ENCODE measurements around the gene MDFI. TPM values are rescaled to one million over a fixed set of nuclear protein-coding genes. Genes with fewer than 3 reads are reported as not detected.

Gene MDFI
- total RNA-seq, 2 experiments from 2014 or later: not detected

GRCh38 chr6:41644297-41644879 is 6.1 kb downstream of the MDFI start:
- Mint-ChIP-seq H3K4me3 (no peak overlapping the region), H3K27ac (no peak overlapping the region), H3K9me3 (no peaks in the 10 kb centered on the region), H3K27me3 (peaks cover 44% of the 10 kb centered on the region), H3K36me3 (ENCODE audit: low read depth) (no peaks in the 10 kb centered on the region), H3K4me1 (ENCODE audit: low read depth) (peaks cover 6% of the 10 kb centered on the region)
- H3K27me3 ChIP-seq (ENCODE audit: control insufficient read depth in 1 of 2, insufficient read depth in 2 of 2, low read length in 2 of 2): peaks cover 1 to 11% of the 10 kb centered on the region in 2 experiments
- H3K4me3 ChIP-seq (ENCODE audit: low read length): no peak overlapping the region
- DNase-seq (no peak), ATAC-seq (ENCODE audit: poor library complexity) (no peak)
- ChIA-PET POLR2A (no interaction called here), CTCF (no interaction called here)
- H3K27ac ChIP-seq (ENCODE audit: low read depth in 1 of 2, low read length in 2 of 2): no peak overlapping the region
- intact Hi-C loops (cut with DNase I, micrococcal nuclease): no loop called here
- H3K9me3 ChIP-seq (ENCODE audit: control insufficient read depth in 1 of 2, insufficient read depth in 1 of 2, low read length in 2 of 2): no peaks in the 10 kb centered on the region
- TF ChIP-seq CTCF (IDR thresholded peaks at IDR 0.05): no peak
- no peaks in the 10 kb centered on the region for H3K4me1 ChIP-seq (ENCODE audit: insufficient read depth, low read length)
- H3K36me3 ChIP-seq (ENCODE audit: insufficient read depth, low read length): no peaks in the 10 kb centered on the region

- POLR2A ChIA-PET: no interaction called here
- Mint-ChIP-seq H3K27me3 (peaks cover 37% of the 10 kb centered on the region), H3K27ac (no peak overlapping the region), H3K9me3 (no peaks in the 10 kb centered on the region), H3K36me3 (ENCODE audit: low read depth) (no peaks in the 10 kb centered on the region), H3K4me1 (ENCODE audit: low read depth) (no peaks in the 10 kb centered on the region), H3K4me3 (no peak overlapping the region)
- ATAC-seq (ENCODE audit: poor library complexity) (no peak), DNase-seq (no peak)
- Histone ChIP-seq H3K4me3 (ENCODE audit: low read length) (no peak overlapping the region), H3K4me1 (ENCODE audit: insufficient read depth, low read length) (no peaks in the 10 kb centered on the region), H3K9me3 (ENCODE audit: control insufficient read depth in 1 of 2, insufficient read depth in 1 of 2, low read length in 2 of 2) (no peaks in the 10 kb centered on the region), H3K36me3 (ENCODE audit: insufficient read depth, low read length) (no peaks in the 10 kb centered on the region), H3K27ac (ENCODE audit: low read depth in 1 of 2, low read length in 2 of 2) (no peak overlapping the region), H3K27me3 (ENCODE audit: control insufficient read depth in 1 of 2, insufficient read depth in 2 of 2, low read length in 2 of 2) (peaks cover 0 to 4% of the 10 kb centered on the region in 2 experiments)
- CTCF ChIA-PET: no interaction called here
- no peak for TF ChIP-seq CTCF (IDR thresholded peaks at IDR 0.05)
- intact Hi-C loops (cut with DNase I, micrococcal nuclease): no loop called here
These were observed 6.8 kb downstream of the MDFI start for GRCh38 chr6:41645007-41645618.

- CTCF ChIA-PET: no interaction called here
- no peak for TF ChIP-seq CTCF (IDR thresholded peaks at IDR 0.05)
- Histone ChIP-seq H3K4me1 (ENCODE audit: insufficient read depth, low read length) (no peaks in the 10 kb centered on the region), H3K27ac (ENCODE audit: low read depth in 1 of 2, low read length in 2 of 2) (no peak overlapping the region), H3K4me3 (ENCODE audit: low read length) (no peak overlapping the region), H3K27me3 (ENCODE audit: control insufficient read depth in 1 of 2, insufficient read depth in 2 of 2, low read length in 2 of 2) (no peaks in the 10 kb centered on the region), H3K9me3 (ENCODE audit: control insufficient read depth in 1 of 2, insufficient read depth in 1 of 2, low read length in 2 of 2) (no peaks in the 10 kb centered on the region), H3K36me3 (ENCODE audit: insufficient read depth, low read length) (no peaks in the 10 kb centered on the region)
- H3K4me1 Mint-ChIP-seq (ENCODE audit: low read depth): no peaks in the 10 kb centered on the region
- POLR2A ChIA-PET: no interaction called here
- no peak for ATAC-seq (ENCODE audit: poor library complexity)
- no peak for DNase-seq
- H3K9me3 Mint-ChIP-seq: no peaks in the 10 kb centered on the region
- peaks cover 28% of the 10 kb centered on the region for H3K27me3 Mint-ChIP-seq
- no peaks in the 10 kb centered on the region for H3K36me3 Mint-ChIP-seq (ENCODE audit: low read depth)
- no peak overlapping the region for H3K4me3 Mint-ChIP-seq
- intact Hi-C loops (cut with DNase I, micrococcal nuclease): no loop called here
- no peak overlapping the region for H3K27ac Mint-ChIP-seq
These were observed 7.9 kb downstream of the MDFI start for GRCh38 chr6:41646026-41646795.

All from CD4-positive, alpha-beta T cell (primary cell).